IMR-90 (cell line): ENCODE data around the gene DEAF1. TPM values are rescaled to one million over a fixed set of nuclear protein-coding genes. Genes with fewer than 3 reads are reported as not detected.

Source experiments
- CEBPB ChIP-seq: IDR thresholded peaks from 2 replicates; pipeline ENCODE4 v1.6.1; 2012; ENCODE audit warnings: low read depth, low read length, improper control_type of control experiment
- MAFK ChIP-seq: IDR thresholded peaks from 2 replicates; pipeline ENCODE4 v1.6.1; 2012; ENCODE audit warnings: low read depth, low read length, improper control_type of control experiment
- polyA plus RNA-seq, 3 experiments: library from polyadenylated mRNA; depleted of rRNA; stranded (reverse); fragments of >200 nt; gene quantifications; 2 replicates each; pipeline ENCODE4 v1.2.3, GENCODE V29; 2012; ENCODE audit warnings: low replicate concordance in 1 of 3
- total RNA-seq: library from RNA; depleted of rRNA; stranded (reverse); fragments of >200 nt; gene quantifications from 2 replicates; pipeline ENCODE4 v1.2.3, GENCODE V29; 2012
- TF ChIP-seq, protein P1 (sequence below): fragments of 150-350 bp; IDR thresholded peaks from 2 replicates; pipeline ENCODE4 v1.6.1; 2016; ENCODE audit warnings: low read depth, mild to moderate bottlenecking, low read length, moderate library complexity, borderline replicate concordance

The DEAF1 gene
- total and polyA plus RNA-seq, 2 of the 4 experiments (the other 2 are of a cell fraction): 22.9 to 31.6 TPM

DNA sequence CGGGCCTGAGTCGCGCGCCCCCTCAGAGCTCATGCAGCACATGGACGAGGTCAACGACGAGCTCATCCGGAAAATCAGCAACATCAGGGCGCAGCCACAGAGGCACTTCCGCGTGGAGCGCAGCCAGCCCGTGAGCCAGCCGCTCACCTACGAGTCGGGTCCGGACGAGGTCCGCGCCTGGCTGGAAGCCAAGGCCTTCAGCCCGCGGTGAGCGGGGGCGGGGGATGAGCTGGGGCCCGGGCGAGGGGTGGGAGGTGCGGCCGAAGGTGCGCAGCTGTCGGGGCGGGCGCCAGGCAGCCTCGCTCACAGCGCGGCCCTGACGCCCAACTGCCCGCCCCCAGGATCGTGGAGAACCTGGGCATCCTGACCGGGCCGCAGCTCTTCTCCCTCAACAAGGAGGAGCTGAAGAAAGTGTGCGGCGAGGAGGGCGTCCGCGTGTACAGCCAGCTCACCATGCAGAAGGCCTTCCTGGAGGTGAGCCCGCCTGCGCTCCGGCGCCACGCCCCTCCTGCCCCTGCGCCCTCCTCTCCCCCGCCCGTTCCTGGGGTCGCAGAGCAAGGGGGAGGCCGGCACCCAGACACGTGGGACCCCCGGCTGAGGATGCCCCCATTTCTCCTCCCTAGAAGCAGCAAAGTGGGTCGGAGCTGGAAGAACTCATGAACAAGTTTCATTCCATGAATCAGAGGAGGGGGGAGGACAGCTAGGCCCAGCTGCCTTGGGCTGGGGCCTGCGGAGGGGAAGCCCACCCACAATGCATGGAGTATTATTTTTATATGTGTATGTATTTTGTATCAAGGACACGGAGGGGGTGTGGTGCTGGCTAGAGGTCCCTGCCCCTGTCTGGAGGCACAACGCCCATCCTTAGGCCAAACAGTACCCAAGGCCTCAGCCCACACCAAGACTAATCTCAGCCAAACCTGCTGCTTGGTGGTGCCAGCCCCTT, 31.5 kb upstream of the DEAF1 start (continued):
- TF ChIP-seq, protein P1, sequence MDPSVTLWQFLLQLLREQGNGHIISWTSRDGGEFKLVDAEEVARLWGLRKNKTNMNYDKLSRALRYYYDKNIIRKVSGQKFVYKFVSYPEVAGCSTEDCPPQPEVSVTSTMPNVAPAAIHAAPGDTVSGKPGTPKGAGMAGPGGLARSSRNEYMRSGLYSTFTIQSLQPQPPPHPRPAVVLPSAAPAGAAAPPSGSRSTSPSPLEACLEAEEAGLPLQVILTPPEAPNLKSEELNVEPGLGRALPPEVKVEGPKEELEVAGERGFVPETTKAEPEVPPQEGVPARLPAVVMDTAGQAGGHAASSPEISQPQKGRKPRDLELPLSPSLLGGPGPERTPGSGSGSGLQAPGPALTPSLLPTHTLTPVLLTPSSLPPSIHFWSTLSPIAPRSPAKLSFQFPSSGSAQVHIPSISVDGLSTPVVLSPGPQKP: no peak
- TF ChIP-seq MAFK (no peak), CEBPB (no peak)
